Superior temporal gyrus (tissue), 1 donor: Measurements from ENCODE around the gene CNOT3.
A peak's percentile ranks its signal among the peaks of the same experiment; 100 is the strongest.

ENCODE experiments used
- DNase-seq: peaks from one replicate; pipeline ENCODE4 v3.0.0-alpha.2; 2016; ENCODE audit errors: extremely low spot score

CNOT3 gene

GRCh38 chr19:54149021-54149812 lies 11.7 kb downstream of the CNOT3 start:
- no peak for DNase-seq

GRCh38 chr19:54151362-54152035 lies 13.9 kb downstream of the CNOT3 start:
- DNase-seq = peak; percentile 17

- DNase-seq = no peak
These were observed 14.7 kb downstream of the CNOT3 start for GRCh38 chr19:54152267-54152666.

- DNase-seq = no peak
These were observed 15.4 kb downstream of the CNOT3 start for GRCh38 chr19:54152878-54153524.

- DNase-seq = no peak
These were observed 16.3 kb downstream of the CNOT3 start for GRCh38 chr19:54153731-54154326.

- DNase-seq = no peak
These were observed 17.2 kb downstream of the CNOT3 start for GRCh38 chr19:54154603-54155345.

GRCh38 chr19:54155694-54156093 lies 18.1 kb downstream of the CNOT3 start:
- no peak for DNase-seq

- DNase-seq = no peak
These were observed 18.9 kb downstream of the CNOT3 start for GRCh38 chr19:54156490-54156889.

- DNase-seq = no peak
These were observed 19.4 kb downstream of the CNOT3 start for GRCh38 chr19:54156953-54157352.

- DNase-seq = peak; percentile 10
These were observed 21.3 kb downstream of the CNOT3 start for GRCh38 chr19:54158812-54159351.

- peak; percentile 100 for DNase-seq
These were observed 22.0 kb downstream of the CNOT3 start, which contains the start of gene LENG1 for GRCh38 chr19:54159352-54160181. Gene LENG1, minus strand, starts transcription at chr19:54159721. Its CDS starts 26 bp downstream, at chr19:54159695.

- no peak for DNase-seq
These were observed 22.7 kb downstream of the CNOT3 start for GRCh38 chr19:54160182-54160811.

GRCh38 chr19:54160854-54161253 lies 23.3 kb downstream of the CNOT3 start:
- DNase-seq = no peak

GRCh38 chr19:54162241-54162805 lies 24.8 kb downstream of the CNOT3 start:
- no peak for DNase-seq

- DNase-seq = no peak
These were observed 25.3 kb downstream of the CNOT3 start for GRCh38 chr19:54162884-54163283.

GRCh38 chr19:54164369-54165068 lies 27.0 kb downstream of the CNOT3 start:
- DNase-seq = no peak

GRCh38 chr19:54165222-54165621 lies 27.7 kb downstream of the CNOT3 start:
- DNase-seq = no peak

GRCh38 chr19:54168174-54168917 lies 30.8 kb downstream of the CNOT3 start:
- DNase-seq = peak; percentile 90
